HEK293T (cell line): ENCODE measurements around the gene FARP1.

Experiments used
- ELF4 ChIP-seq: fragments of 450-650 bp; IDR thresholded peaks from 2 replicates; pipeline ENCODE4 v1.6.1; 2017; ENCODE audit warnings: antibody characterized with exemption
- FOXM1 ChIP-seq: fragments of 450-650 bp; IDR thresholded peaks from 2 replicates; pipeline ENCODE4 v1.6.1; 2017; ENCODE audit warnings: mild to moderate bottlenecking, borderline replicate concordance
- SUZ12 ChIP-seq: fragments of 450-650 bp; IDR thresholded peaks from 2 replicates; pipeline ENCODE4 v1.6.1; 2016; ENCODE audit warnings: mild to moderate bottlenecking
- TARDBP ChIP-seq: fragments of 450-650 bp; IDR thresholded peaks from 2 replicates; pipeline ENCODE4 v1.6.1; 2016

DNA sequence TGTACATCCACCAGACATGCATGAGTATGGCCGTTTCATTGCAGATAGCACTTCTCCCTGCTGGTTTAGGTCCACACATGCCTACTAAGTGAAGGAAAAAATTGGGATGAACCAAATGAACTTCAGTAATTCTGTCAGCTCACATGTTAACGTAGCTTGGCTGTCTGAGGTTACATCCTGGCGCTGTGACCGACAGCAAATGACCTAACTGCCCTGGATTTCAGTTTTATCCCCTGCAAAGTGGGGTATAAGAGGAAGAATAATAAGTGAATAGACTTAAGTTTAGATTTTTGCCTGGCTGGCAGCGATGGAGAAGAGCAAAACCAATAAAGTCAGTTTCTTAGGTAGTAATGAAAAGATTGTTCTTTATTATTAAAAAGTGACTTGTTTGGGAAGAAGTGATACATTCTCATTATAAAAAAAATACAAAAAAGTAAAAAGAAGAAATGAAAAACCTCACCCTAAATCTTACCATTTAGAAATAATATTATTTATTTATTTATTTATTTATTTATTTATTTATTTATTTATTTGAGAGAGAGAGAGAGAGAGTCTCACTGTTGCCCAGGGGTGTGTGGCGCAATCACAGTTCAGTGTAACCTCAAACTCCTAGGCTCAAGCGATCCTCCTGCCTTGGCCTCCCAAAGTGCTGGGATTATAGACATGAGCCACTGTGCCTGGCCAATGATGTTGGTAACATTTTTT lies 38.4 kb downstream of the FARP1 start:
- TF ChIP-seq TARDBP, result no peak
- TF ChIP-seq FOXM1, result no peak
- no peak for TF ChIP-seq SUZ12
- no peak for TF ChIP-seq ELF4
